K562 (cell line): ENCODE results near the gene S100G.

Experiments used
- AFF1 ChIP-seq, 2 experiments: fragments of 450-650 bp; IDR thresholded peaks; 2 replicates each; pipeline ENCODE4 v1.6.1; 2018; ENCODE audit warnings: mild to moderate bottlenecking in 2 of 2, low read depth in 1 of 2; ENCODE audit not compliant: partially characterized antibody in 2 of 2
- EHMT2 ChIP-seq: fragments of 450-650 bp; IDR thresholded peaks from 2 replicates; pipeline ENCODE4 v1.6.1; 2018; ENCODE audit warnings: antibody characterized with exemption
- JUNB ChIP-seq: fragments of 450-650 bp; formaldehyde crosslinking; conservative IDR thresholded peaks from 2 replicates; pipeline ENCODE4 v1.4.0; 2020; ENCODE audit warnings: mild to moderate bottlenecking
- MAZ ChIP-seq, 2 experiments: fragments of 450-650 bp in 1 of 2; sonication (generic) in 1 of 2; formaldehyde crosslinking; IDR thresholded peaks in 1 of 2; conservative IDR thresholded peaks in 1 of 2; 2 replicates each; pipeline versions ENCODE4 v1.4.0 to v1.5.0; 2020; ENCODE audit warnings: mild to moderate bottlenecking in 1 of 2, missing genetic modification reagents in 1 of 2
- NR2C1 ChIP-seq, 2 experiments: fragments of 450-650 bp; IDR thresholded peaks; 2 replicates each; pipeline ENCODE4 v1.6.1; 2017; ENCODE audit warnings: mild to moderate bottlenecking in 2 of 2, antibody characterized with exemption in 1 of 2, inconsistent platforms in 1 of 2, missing compliant biosample characterization in 1 of 2, missing genetic modification characterization in 1 of 2
- POLR2A ChIP-seq: fragments of 450-650 bp; conservative IDR thresholded peaks from 2 replicates; pipeline ENCODE4 v1.6.1; 2016
- SRSF3 ChIP-seq: fragments of 200-400 bp; formaldehyde crosslinking; IDR thresholded peaks from 2 replicates; pipeline ENCODE4 v1.6.1; 2016; ENCODE audit warnings: mild to moderate bottlenecking, low read length, moderate library complexity; ENCODE audit not compliant: insufficient read depth
- STAT6 ChIP-seq: sonication (generic); formaldehyde crosslinking; IDR thresholded peaks from 2 replicates; pipeline ENCODE4 v1.8.1; 2023; ENCODE audit warnings: mild to moderate bottlenecking, missing genetic modification reagents
- THAP7 ChIP-seq: fragments of 250-450 bp; sonication (Bioruptor Pico); IDR thresholded peaks from 2 replicates; pipeline ENCODE4 v1.5.0; 2021
- ZC3H8 ChIP-seq: fragments of 450-650 bp; IDR thresholded peaks from 2 replicates; pipeline ENCODE4 v1.6.1; 2017
- ZNF253 ChIP-seq: fragments of 250-450 bp; sonication (Bioruptor Pico); conservative IDR thresholded peaks from 2 replicates; pipeline ENCODE4 v1.6.1; 2021; ENCODE audit warnings: mild to moderate bottlenecking

GRCh38 chrX:16640823-16641222 lies 9.1 kb upstream of the S100G start:
- TF ChIP-seq ZNF253 (CRISPR knock-in tag) = no peak
- no peak for TF ChIP-seq AFF1 (IDR thresholded peaks at IDR 0.05; ENCODE audit: low read depth in 1 of 2, partially characterized antibody in 2 of 2)
- no peak for TF ChIP-seq EHMT2
- no peak for TF ChIP-seq THAP7
- no peak for TF ChIP-seq STAT6 (CRISPR knock-in tag)
- TF ChIP-seq SRSF3 = no peak
- TF ChIP-seq JUNB (CRISPR knock-in tag) = no peak
- TF ChIP-seq POLR2A = no peak
- TF ChIP-seq MAZ (CRISPR knock-in tag; conservative IDR thresholded peaks at IDR 0.05 in 1 of 2, IDR thresholded peaks at IDR 0.05 in 1 of 2) = no peak
- TF ChIP-seq NR2C1 (IDR thresholded peaks at IDR 0.05) = no peak
- no peak for TF ChIP-seq NR2C1 (tag; IDR thresholded peaks at IDR 0.05)
- TF ChIP-seq ZC3H8 = no peak
